HCT116 (cell line): ENCODE data around the gene STXBP5. TPM values are rescaled to one million over a fixed set of nuclear protein-coding genes. Genes with fewer than 3 reads are reported as not detected.
A peak's percentile ranks its signal among the peaks of the same experiment; 100 is the strongest.

ENCODE experiments used
- ATAC-seq: fragments of 200-7000 bp; cut with Tn5 transposase; 2 replicates; pipeline ENCODE4 v1.9.1; 2020; ENCODE audit warnings: mild to moderate bottlenecking, moderate library complexity
- BruUV-seq: library from RNA; stranded (reverse); fragments of 400-500 nt; replicated peaks from 2 replicates; lab custom pipeline; 2021; lab: Mats Ljungman, UMichigan
- CTCF ChIA-PET: fragments of 300-600 bp; sonication (Branson Sonifier 250); formaldehyde crosslinking; loops from one replicate; lab custom pipeline; 2021; ENCODE audit warnings: antibody characterized with exemption; lab: Charles Lee
- POLR2A ChIA-PET: fragments of 300-600, 350-600 bp; sonication (Branson Sonifier 250); formaldehyde crosslinking; loops from one replicate; lab custom pipeline; 2021; ENCODE audit warnings: antibody characterized with exemption; lab: Charles Lee
- RAD21 ChIA-PET, 2 experiments: fragments of 300-600 bp; sonication (Branson Sonifier 250); formaldehyde crosslinking; loops; one replicate each; lab custom pipeline; 2023; ENCODE audit warnings: low total read pairs in 2 of 2; ENCODE audit not compliant: uncharacterized antibody in 2 of 2, unreplicated experiment in 2 of 2, low non-redundant PET in 1 of 2; lab: Charles Lee
- DNase-seq: peaks from one replicate; pipeline ENCODE4 v3.0.0-alpha.2; 2010; ENCODE audit warnings: low read depth, low spot score
- H2AFZ ChIP-seq: fragments of 200-600 bp; shearing (Covaris generic), sonication (generic); 2 replicates; pipeline ENCODE4 v1.6.1; 2017; ENCODE audit warnings: low read depth, mixed run types, mixed read lengths, antibody characterized with exemption, low read length; ENCODE audit not compliant: poor library complexity, severe bottlenecking
- H3K27ac ChIP-seq: 2 replicates; pipeline ENCODE4 v1.5.1; 2012; ENCODE audit warnings: low read depth, low read length
- H3K27me3 ChIP-seq: fragments of 200-600 bp; sonication (generic); 2 replicates; pipeline ENCODE4 v1.6.1; 2016; ENCODE audit warnings: mixed run types, low read length, mixed read lengths; ENCODE audit not compliant: insufficient read depth
- H3K36me3 ChIP-seq, 2 experiments: fragments of 200-500 bp in 1 of 2; fragments of 200-600 bp in 1 of 2; sonication (Bioruptor generic) in 1 of 2; sonication (generic) in 1 of 2; 2 replicates each; pipeline versions ENCODE4 v1.5.1 to v1.6.1; 2014 to 2016; ENCODE audit warnings: low read length in 2 of 2, inconsistent platforms in 1 of 2, mixed read lengths in 1 of 2, mixed run types in 1 of 2; ENCODE audit not compliant: insufficient read depth in 2 of 2, control insufficient read depth in 1 of 2
- H3K4me1 ChIP-seq, 2 experiments: fragments of 200-600 bp in 1 of 2; sonication (generic) in 1 of 2; 2 replicates each; pipeline versions ENCODE4 v1.5.1 to v1.6.1; 2012 to 2017; ENCODE audit warnings: low read length in 2 of 2, inconsistent platforms in 1 of 2, mild to moderate bottlenecking in 1 of 2, mixed read lengths in 1 of 2, mixed run types in 1 of 2, moderate library complexity in 1 of 2; ENCODE audit not compliant: insufficient read depth in 2 of 2, control insufficient read depth in 1 of 2
- H3K4me2 ChIP-seq: fragments of 200-600 bp; sonication (generic); 2 replicates; pipeline ENCODE4 v1.6.1; 2017; ENCODE audit warnings: mixed run types, low read length, mixed read lengths
- H3K4me3 ChIP-seq, 2 experiments: fragments of 200-600 bp in 1 of 2; sonication (generic) in 1 of 2; replicated peaks in 1 of 2; 2 replicates each; pipeline ENCODE4 v1.5.1; 2011 to 2016; ENCODE audit warnings: low read length in 2 of 2, control low read depth in 1 of 2, low read depth in 1 of 2, mild to moderate bottlenecking in 1 of 2, mixed read lengths in 1 of 2, mixed run types in 1 of 2
- H3K79me2 ChIP-seq: fragments of 200-600 bp; sonication (generic); 2 replicates; pipeline ENCODE4 v1.6.1; 2017; ENCODE audit warnings: mild to moderate bottlenecking, mixed run types, low read length, moderate library complexity, mixed read lengths; ENCODE audit not compliant: insufficient read depth
- H3K9ac ChIP-seq: fragments of 200-600 bp; sonication (generic); 2 replicates; pipeline ENCODE4 v1.6.1; 2016; ENCODE audit warnings: low read length, mixed read lengths
- H3K9me2 ChIP-seq: fragments of 200-600 bp; sonication (generic), shearing (Covaris generic); 2 replicates; pipeline ENCODE4 v1.6.1; 2017; ENCODE audit warnings: mixed run types, mild to moderate bottlenecking, moderate library complexity; ENCODE audit not compliant: insufficient read depth
- H3K9me3 ChIP-seq, 2 experiments: fragments of 200-500 bp in 1 of 2; fragments of 200-600 bp in 1 of 2; sonication (Bioruptor generic) in 1 of 2; sonication (generic) in 1 of 2; 2 replicates each; pipeline ENCODE4 v1.6.1; 2014 to 2017; ENCODE audit warnings: low read length in 2 of 2, mixed read lengths in 2 of 2, inconsistent platforms in 1 of 2, low read depth in 1 of 2, mild to moderate bottlenecking in 1 of 2, mixed run types in 1 of 2, moderate library complexity in 1 of 2; ENCODE audit not compliant: control insufficient read depth in 1 of 2, insufficient read depth in 1 of 2
- H4K20me1 ChIP-seq: fragments of 200-600 bp; sonication (generic), shearing (Covaris generic); 2 replicates; pipeline ENCODE4 v1.6.1; 2017; ENCODE audit warnings: mixed run types, mild to moderate bottlenecking, moderate library complexity; ENCODE audit not compliant: insufficient read depth
- CBX3 ChIP-seq: IDR thresholded peaks from 2 replicates; pipeline ENCODE4 v1.6.1; 2012; ENCODE audit warnings: low read depth
- EGR1 ChIP-seq: IDR thresholded peaks from 2 replicates; pipeline ENCODE4 v1.6.1; 2012; ENCODE audit warnings: low read depth
- ELF1 ChIP-seq: IDR thresholded peaks from 2 replicates; pipeline ENCODE4 v1.6.1; 2012; ENCODE audit warnings: low read depth, borderline replicate concordance
- EZH2phosphoT487 ChIP-seq: fragments of 200-600 bp; IDR thresholded peaks from 2 replicates; pipeline ENCODE4 v1.6.1; 2018; ENCODE audit warnings: antibody characterized with exemption, borderline replicate concordance
- FOSL1 ChIP-seq: IDR thresholded peaks from 2 replicates; pipeline ENCODE4 v1.6.1; 2012; ENCODE audit warnings: low read depth
- JUND ChIP-seq: IDR thresholded peaks from 2 replicates; pipeline ENCODE4 v1.6.1; 2012
- POLR2A ChIP-seq: IDR thresholded peaks from 2 replicates; pipeline ENCODE4 v1.7.0; 2011; ENCODE audit warnings: borderline replicate concordance; ENCODE audit not compliant: insufficient read depth, insufficient read length; ENCODE audit errors: extremely low read depth
- TCF7L2 ChIP-seq: IDR thresholded peaks from 2 replicates; pipeline ENCODE4 v1.7.0; 2011; ENCODE audit warnings: borderline replicate concordance, inconsistent platforms; ENCODE audit not compliant: insufficient read depth, insufficient read length; ENCODE audit errors: extremely low read depth
- YY1 ChIP-seq: IDR thresholded peaks from 2 replicates; pipeline ENCODE4 v1.6.1; 2011; ENCODE audit warnings: low read length, low read depth, moderate library complexity, mild to moderate bottlenecking; ENCODE audit not compliant: insufficient replicate concordance; ENCODE audit errors: extremely low read depth
- ZNF274 ChIP-seq: fragments of 200-500 bp; sonication (Bioruptor generic); IDR thresholded peaks from 2 replicates; pipeline ENCODE4 v1.6.1; 2014; ENCODE audit warnings: mild to moderate bottlenecking, low read depth, low read length, inconsistent platforms
- intact Hi-C: fragments of 100-400 bp; cut with micrococcal nuclease; formaldehyde crosslinking; loops from 2 replicates; pipeline ENCODE4 v1.10.0; 2022
- total RNA-seq: library from RNA; stranded (reverse); gene quantifications from one replicate; pipeline ENCODE4 v1.2.1, GENCODE V29; 2021; ENCODE audit not compliant: unreplicated experiment
- TF ChIP-seq, protein P1 (sequence below): IDR thresholded peaks from 2 replicates; pipeline ENCODE4 v1.6.1; 2012
- TF ChIP-seq, protein P2 (sequence below): IDR thresholded peaks from 2 replicates; pipeline ENCODE4 v1.6.1; 2012

STXBP5 gene
- total RNA-seq, 1 experiment from 2014 or later = 12.6 TPM

DNA sequence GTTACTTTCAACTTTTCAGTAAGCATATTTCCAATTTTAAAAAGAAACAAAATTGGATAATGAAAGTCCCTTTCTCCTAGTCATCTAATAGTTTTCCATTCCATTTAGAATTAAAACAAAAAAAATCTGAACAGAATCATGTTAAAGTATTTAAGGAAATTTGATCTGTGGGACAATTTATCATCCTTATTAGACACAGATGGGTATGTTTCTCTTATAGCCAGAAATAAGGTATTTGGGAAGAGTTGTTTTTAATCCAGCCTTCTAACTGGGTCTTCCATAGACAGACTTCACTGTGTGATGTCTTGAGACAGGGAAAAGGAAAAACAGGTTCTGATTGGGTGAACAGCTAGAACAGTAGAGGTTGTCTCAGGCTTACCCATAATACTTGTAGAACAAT, 39.5 kb upstream of the STXBP5 start:
- ChIA-PET RAD21 (no interaction called here), POLR2A (no interaction called here), CTCF (no interaction called here)
- Histone ChIP-seq H3K4me1 (no peaks in the 10 kb centered on the region), H3K4me2 (no peak overlapping the region), H3K27me3 (no peaks in the 10 kb centered on the region), H4K20me1 (no peaks in the 10 kb centered on the region), H3K36me3 (no peaks in the 10 kb centered on the region), H3K4me3 (no peak overlapping the region), H3K9me3 (no peaks in the 10 kb centered on the region), H3K79me2 (no peaks in the 10 kb centered on the region), H3K9ac (no peak overlapping the region), H2AFZ (no peak overlapping the region), H3K27ac (no peak overlapping the region), H3K9me2 (no peaks in the 10 kb centered on the region)
- intact Hi-C loops = no loop called here
- DNase-seq (no peak), ATAC-seq (no peak)
- TF ChIP-seq, protein P1, sequence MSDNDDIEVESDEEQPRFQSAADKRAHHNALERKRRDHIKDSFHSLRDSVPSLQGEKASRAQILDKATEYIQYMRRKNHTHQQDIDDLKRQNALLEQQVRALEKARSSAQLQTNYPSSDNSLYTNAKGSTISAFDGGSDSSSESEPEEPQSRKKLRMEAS = no peak
- TF ChIP-seq ZNF274 = no peak
- TF ChIP-seq, protein P2, sequence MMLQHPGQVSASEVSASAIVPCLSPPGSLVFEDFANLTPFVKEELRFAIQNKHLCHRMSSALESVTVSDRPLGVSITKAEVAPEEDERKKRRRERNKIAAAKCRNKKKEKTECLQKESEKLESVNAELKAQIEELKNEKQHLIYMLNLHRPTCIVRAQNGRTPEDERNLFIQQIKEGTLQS = no peak
- no peak for TF ChIP-seq YY1
- no peak for TF ChIP-seq ELF1
- no peak for TF ChIP-seq EGR1
- no TSS peak for BruUV-seq

DNA sequence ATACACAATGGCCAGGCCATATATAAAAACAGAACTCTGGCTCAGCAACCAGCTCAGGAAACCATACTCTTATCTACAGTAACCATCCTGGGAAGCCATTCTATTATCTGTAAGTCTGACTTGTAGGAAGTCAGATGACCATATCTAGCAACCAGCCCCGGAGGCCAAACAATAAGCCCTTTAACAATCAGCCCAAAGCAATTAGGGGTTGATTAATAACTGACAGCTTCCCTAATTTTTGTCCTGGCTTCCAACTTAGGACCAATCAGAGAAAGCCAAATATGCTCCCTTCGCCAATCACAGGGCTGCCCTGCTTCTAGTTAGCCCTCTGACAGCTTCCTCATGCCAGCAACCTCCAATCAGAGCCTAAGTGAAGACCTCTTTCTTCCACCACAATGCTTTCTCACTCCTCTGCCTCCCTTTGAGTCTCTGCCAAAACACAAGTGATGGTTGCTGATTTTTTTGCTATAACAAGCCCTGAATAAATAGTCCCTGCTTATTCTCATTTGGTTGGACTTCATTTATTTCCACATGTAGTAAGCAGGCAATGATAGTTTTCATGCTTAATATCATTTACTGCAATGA, 37.8 kb upstream of the STXBP5 start:
- CTCF ChIA-PET = no interaction called here
- Histone ChIP-seq H3K9ac (no peak overlapping the region), H3K79me2 (no peaks in the 10 kb centered on the region), H4K20me1 (no peaks in the 10 kb centered on the region), H2AFZ (no peak overlapping the region), H3K4me1 (no peaks in the 10 kb centered on the region), H3K9me3 (no peaks in the 10 kb centered on the region), H3K4me3 (no peak overlapping the region), H3K27ac (no peak overlapping the region), H3K9me2 (no peaks in the 10 kb centered on the region), H3K36me3 (no peaks in the 10 kb centered on the region), H3K27me3 (no peaks in the 10 kb centered on the region)
- intact Hi-C loops = no loop called here
- DNase-seq (no peak), ATAC-seq (peak; percentile 47; the same call in 1 of the 2 replicates)
- POLR2A ChIA-PET = no interaction called here
- no TSS peak for BruUV-seq
- RAD21 ChIA-PET = no interaction called here
- no peak for TF ChIP-seq POLR2A
- TF ChIP-seq, protein P1 = no peak
- no peak for TF ChIP-seq JUND
- TF ChIP-seq TCF7L2 = no peak
- TF ChIP-seq FOSL1 = no peak
- TF ChIP-seq CBX3 = no peak
- TF ChIP-seq EZH2phosphoT487 = no peak
- TF ChIP-seq EGR1 = no peak
- TF ChIP-seq, all 23 proteins: peak for 0
- H3K4me2 ChIP-seq = no peak overlapping the region
